ENCODE measurements around the gene ALDH3B1. TPM values are rescaled to one million over a fixed set of nuclear protein-coding genes. Genes with fewer than 3 reads are reported as not detected.

Gene ALDH3B1
- total RNA-seq, 1 donor from 2014 or later, result 0.35 TPM

GRCh38 chr11:68041617-68042218 lies 31.6 kb downstream of the ALDH3B1 start:
- no peaks in the 10 kb centered on the region for H3K9me3 Mint-ChIP-seq
- no peak overlapping the region for H3K4me3 Mint-ChIP-seq
- H3K36me3 Mint-ChIP-seq (ENCODE audit: low read depth), result no peaks in the 10 kb centered on the region
- TF ChIP-seq, protein P1, sequence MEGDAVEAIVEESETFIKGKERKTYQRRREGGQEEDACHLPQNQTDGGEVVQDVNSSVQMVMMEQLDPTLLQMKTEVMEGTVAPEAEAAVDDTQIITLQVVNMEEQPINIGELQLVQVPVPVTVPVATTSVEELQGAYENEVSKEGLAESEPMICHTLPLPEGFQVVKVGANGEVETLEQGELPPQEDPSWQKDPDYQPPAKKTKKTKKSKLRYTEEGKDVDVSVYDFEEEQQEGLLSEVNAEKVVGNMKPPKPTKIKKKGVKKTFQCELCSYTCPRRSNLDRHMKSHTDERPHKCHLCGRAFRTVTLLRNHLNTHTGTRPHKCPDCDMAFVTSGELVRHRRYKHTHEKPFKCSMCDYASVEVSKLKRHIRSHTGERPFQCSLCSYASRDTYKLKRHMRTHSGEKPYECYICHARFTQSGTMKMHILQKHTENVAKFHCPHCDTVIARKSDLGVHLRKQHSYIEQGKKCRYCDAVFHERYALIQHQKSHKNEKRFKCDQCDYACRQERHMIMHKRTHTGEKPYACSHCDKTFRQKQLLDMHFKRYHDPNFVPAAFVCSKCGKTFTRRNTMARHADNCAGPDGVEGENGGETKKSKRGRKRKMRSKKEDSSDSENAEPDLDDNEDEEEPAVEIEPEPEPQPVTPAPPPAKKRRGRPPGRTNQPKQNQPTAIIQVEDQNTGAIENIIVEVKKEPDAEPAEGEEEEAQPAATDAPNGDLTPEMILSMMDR (conservative IDR thresholded peaks at IDR 0.05), result no peak
- H3K27ac Mint-ChIP-seq (ENCODE audit: unreplicated experiment), result no peak overlapping the region
- DNase-seq (ENCODE audit: low read depth, low spot score), result no peak
- H3K4me1 Mint-ChIP-seq, result peaks cover 6% of the 10 kb centered on the region
- H3K27me3 Mint-ChIP-seq (ENCODE audit: low read depth), result no peaks in the 10 kb centered on the region

GRCh38 chr11:68042219-68043028 lies 32.3 kb downstream of the ALDH3B1 start:
- peaks cover 6% of the 10 kb centered on the region for H3K4me1 Mint-ChIP-seq
- H3K27me3 Mint-ChIP-seq (ENCODE audit: low read depth), result no peaks in the 10 kb centered on the region
- TF ChIP-seq, protein P1 (conservative IDR thresholded peaks at IDR 0.05), result no peak
- no peaks in the 10 kb centered on the region for H3K9me3 Mint-ChIP-seq
- no peaks in the 10 kb centered on the region for H3K36me3 Mint-ChIP-seq (ENCODE audit: low read depth)
- no peak for DNase-seq (ENCODE audit: low read depth, low spot score)
- no peak overlapping the region for H3K4me3 Mint-ChIP-seq
- no peak overlapping the region for H3K27ac Mint-ChIP-seq (ENCODE audit: unreplicated experiment)

GRCh38 chr11:68043029-68043348 lies 32.9 kb downstream of the ALDH3B1 start:
- no peaks in the 10 kb centered on the region for H3K36me3 Mint-ChIP-seq (ENCODE audit: low read depth)
- H3K27ac Mint-ChIP-seq (ENCODE audit: unreplicated experiment), result no peak overlapping the region
- H3K4me3 Mint-ChIP-seq, result no peak overlapping the region
- no peaks in the 10 kb centered on the region for H3K9me3 Mint-ChIP-seq
- TF ChIP-seq, protein P1 (conservative IDR thresholded peaks at IDR 0.05), result no peak
- no peaks in the 10 kb centered on the region for H3K27me3 Mint-ChIP-seq (ENCODE audit: low read depth)
- H3K4me1 Mint-ChIP-seq, result peaks cover 6% of the 10 kb centered on the region
- no peak for DNase-seq (ENCODE audit: low read depth, low spot score)

- Mint-ChIP-seq H3K27ac (ENCODE audit: unreplicated experiment) (no peak overlapping the region), H3K36me3 (ENCODE audit: low read depth) (no peaks in the 10 kb centered on the region), H3K4me3 (no peak overlapping the region), H3K9me3 (no peaks in the 10 kb centered on the region), H3K27me3 (ENCODE audit: low read depth) (no peaks in the 10 kb centered on the region), H3K4me1 (peaks cover 6% of the 10 kb centered on the region)
- TF ChIP-seq, protein P1 (conservative IDR thresholded peaks at IDR 0.05), result no peak
- DNase-seq (ENCODE audit: low read depth, low spot score), result no peak
Observed at GRCh38 chr11:68043349-68044144, 33.4 kb downstream of the ALDH3B1 start.

- H3K4me1 Mint-ChIP-seq, result peaks cover 6% of the 10 kb centered on the region
- H3K9me3 Mint-ChIP-seq, result no peaks in the 10 kb centered on the region
- DNase-seq (ENCODE audit: low read depth, low spot score), result no peak
- no peaks in the 10 kb centered on the region for H3K27me3 Mint-ChIP-seq (ENCODE audit: low read depth)
- TF ChIP-seq, protein P1 (conservative IDR thresholded peaks at IDR 0.05), result no peak
- no peak overlapping the region for H3K4me3 Mint-ChIP-seq
- peak overlapping the region; percentile 27 for H3K27ac Mint-ChIP-seq (ENCODE audit: unreplicated experiment)
- no peaks in the 10 kb centered on the region for H3K36me3 Mint-ChIP-seq (ENCODE audit: low read depth)
Observed at GRCh38 chr11:68044145-68044813, 34.2 kb downstream of the ALDH3B1 start.
